ENCODE measurements around the gene PTPN21. TPM values are rescaled to one million over a fixed set of nuclear protein-coding genes. Genes with fewer than 3 reads are reported as not detected.

The PTPN21 gene
- total RNA-seq: 3.1 and 6.4 TPM in 2 replicates

- DNase-seq (ENCODE audit: low read depth in 2 of 2): peak in 1 of 2 donors; percentile 68
Observed at GRCh38 chr14:88554457-88555286, at the start of gene PTPN21. Gene PTPN21, minus strand, starts transcription at chr14:88555007. Its CDS starts 4,590 bp downstream, at chr14:88550417.

DNA sequence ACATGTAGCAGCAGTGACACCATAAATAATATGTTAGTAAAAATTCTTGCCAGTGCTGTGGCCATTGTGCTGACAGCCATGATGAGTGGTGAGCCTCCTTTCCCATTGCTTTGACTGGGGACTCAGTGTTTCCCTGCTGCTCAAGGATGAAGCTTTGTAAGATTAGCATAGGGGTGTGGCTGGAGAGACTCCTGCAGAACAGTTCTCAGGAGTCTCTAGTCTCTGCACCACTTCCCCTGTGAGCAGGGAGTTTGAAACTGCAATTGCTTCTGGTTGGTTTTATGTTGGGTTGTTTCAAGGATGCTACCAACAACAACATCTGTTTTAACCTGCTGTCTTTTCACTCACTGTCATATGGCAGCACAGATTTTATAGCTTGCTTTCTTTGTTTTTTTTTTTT is 49.4 kb upstream of the PTPN21 start:
- DNase-seq (ENCODE audit: low read depth in 2 of 2): no peak

- no peak for DNase-seq (ENCODE audit: low read depth in 2 of 2)
Observed at GRCh38 chr14:88599761-88600439, 45.1 kb upstream of the PTPN21 start.

- DNase-seq (ENCODE audit: low read depth in 2 of 2): no peak
Observed at GRCh38 chr14:88599326-88599725, 44.5 kb upstream of the PTPN21 start.

DNA sequence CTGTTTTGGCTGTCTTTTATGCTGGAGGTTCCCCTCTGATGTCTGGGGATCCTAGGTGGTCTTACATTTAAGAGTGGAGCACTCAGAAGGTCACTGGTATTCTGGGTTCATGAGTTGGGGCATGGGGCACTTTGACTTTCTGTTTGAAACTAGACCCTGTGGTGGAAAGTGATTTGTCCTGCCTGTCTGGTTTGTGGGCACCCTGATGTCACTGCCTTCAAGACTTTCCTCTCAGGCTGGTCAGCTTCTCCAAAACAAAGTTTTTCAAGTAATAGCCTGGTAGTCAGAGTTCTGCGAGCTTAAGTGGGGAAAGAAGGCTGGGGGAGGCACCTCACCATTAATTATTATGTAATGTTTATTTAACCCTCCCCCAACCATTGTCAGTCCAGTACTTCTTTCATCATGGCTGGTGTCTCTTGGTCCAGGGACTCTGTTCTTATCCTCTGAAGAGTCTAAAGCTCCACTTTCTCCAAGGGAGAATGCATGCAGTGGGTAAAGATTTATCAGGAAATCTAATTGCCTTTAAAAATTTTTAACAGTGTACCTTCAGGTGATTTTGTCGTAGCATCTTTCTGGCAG is 43.4 kb upstream of the PTPN21 start:
- DNase-seq (ENCODE audit: low read depth in 2 of 2): no peak

GRCh38 chr14:88597601-88598000 is 42.8 kb upstream of the PTPN21 start:
- no peak for DNase-seq (ENCODE audit: low read depth in 2 of 2)

DNA sequence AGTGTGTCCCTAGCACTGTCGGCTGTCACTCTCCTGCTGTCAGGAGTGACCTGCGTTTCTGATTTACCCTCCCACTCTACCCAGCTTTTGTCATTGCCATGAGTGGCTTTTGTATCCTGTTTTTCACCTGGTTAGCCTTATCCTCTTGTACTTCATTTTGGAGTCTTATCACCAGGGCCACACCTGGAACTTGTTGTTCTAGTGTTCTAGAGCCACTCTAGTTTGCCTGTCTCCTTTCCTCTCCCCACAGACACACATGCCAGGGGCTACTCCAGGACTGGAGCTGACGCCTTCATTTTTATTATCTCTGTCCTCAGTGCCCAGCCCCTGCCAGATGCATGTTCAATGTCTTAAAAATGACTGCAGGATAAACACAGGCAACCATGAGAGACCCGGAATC is 42.2 kb upstream of the PTPN21 start:
- DNase-seq (ENCODE audit: low read depth in 2 of 2): no peak

GRCh38 chr14:88592031-88592430 is 37.2 kb upstream of the PTPN21 start:
- no peak for DNase-seq (ENCODE audit: low read depth in 2 of 2)

DNA sequence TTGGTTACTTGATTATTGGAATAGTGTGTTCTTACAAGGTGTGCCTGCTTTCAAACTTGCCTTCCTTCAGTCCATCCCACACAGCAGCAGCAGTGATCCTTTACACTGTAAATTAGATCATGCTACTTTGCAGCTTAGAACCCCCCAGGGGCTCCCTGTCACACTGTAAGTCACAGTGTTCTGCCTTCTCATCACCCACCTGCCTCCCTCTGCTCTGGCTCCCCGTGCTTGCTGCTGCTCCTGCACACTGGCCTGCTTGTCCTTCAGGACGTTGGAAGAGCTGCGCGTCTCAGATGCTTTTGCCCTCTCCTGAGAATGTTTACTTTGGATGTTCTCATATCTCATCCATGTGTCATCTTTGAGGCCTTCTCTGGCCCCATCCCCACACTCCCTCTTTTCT is 35.4 kb upstream of the PTPN21 start:
- DNase-seq (ENCODE audit: low read depth in 2 of 2): no peak

GRCh38 chr14:88588081-88588480 is 33.3 kb upstream of the PTPN21 start:
- DNase-seq (ENCODE audit: low read depth in 2 of 2): no peak

- DNase-seq (ENCODE audit: low read depth in 2 of 2): no peak
Observed at GRCh38 chr14:88584451-88584850, 29.6 kb upstream of the PTPN21 start.

- DNase-seq (ENCODE audit: low read depth in 2 of 2): no peak
Observed at GRCh38 chr14:88576222-88576621, 21.4 kb upstream of the PTPN21 start.

GRCh38 chr14:88572117-88572516 is 17.3 kb upstream of the PTPN21 start:
- DNase-seq (ENCODE audit: low read depth in 2 of 2): no peak

GRCh38 chr14:88568196-88568595 is 13.4 kb upstream of the PTPN21 start:
- DNase-seq (ENCODE audit: low read depth in 2 of 2): no peak

- DNase-seq (ENCODE audit: low read depth in 2 of 2): no peak
Observed at GRCh38 chr14:88565427-88565826, 10.6 kb upstream of the PTPN21 start.

DNA sequence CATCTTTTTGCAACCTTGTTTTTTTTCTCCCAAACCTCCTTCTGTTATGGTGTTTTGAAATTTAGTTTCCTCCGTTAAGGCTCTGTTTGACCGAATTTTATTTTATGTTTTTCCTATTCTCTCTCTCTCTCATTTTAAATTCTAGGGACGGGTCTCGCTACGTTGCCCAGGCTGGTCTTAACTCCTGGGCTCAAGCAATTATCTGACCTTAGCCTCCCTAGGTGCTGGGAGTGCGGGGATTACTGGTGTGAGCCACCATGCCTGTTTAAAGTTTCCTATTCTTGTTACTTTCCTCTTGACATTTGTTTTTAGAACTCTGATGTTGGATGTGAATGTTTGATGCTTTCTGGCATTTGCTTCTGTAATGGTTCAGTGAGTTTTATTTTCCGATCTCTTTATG is 9.0 kb upstream of the PTPN21 start:
- DNase-seq (ENCODE audit: low read depth in 2 of 2): no peak

DNA sequence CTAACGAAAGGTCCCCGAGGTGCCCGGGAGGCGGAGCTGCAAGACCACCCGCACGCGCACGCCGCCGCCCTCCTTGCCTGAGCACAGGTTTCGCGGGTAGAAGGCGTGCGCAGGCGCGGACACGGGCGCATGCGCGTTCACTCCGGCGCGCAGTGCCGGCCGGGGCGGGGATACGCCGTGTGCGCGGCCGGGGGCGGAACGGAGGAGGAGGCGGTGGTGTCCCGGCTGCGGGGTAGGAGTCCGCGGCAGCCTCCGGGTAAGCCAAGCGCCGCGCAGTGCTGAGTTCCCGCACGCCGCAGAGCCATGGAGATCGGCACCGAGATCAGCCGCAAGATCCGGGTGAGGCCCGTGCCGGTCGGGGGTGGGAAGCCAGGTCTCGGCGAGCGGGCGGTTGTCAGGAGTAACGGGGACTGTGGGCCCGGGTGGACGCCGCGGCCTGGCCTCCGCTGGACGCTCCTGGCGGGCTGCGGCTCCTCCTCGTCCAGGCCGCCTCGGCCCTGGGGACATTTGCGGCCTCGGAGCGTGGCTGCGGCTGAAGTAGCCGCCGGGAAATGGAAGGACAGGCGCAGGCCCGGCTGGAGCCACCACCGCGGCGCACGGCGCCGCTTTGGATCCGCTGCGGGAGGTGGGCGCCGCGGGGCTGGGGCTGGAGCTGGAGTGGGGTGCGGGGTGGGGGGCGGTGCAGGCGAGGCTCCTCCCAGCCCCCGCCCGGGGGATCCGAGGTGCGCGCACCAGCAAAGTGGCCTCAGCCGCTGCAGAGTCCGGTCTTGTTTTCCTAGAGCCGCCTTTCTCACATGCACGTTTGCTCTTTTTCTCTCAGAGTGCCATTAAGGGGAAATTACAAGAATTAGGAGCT is 8.3 kb upstream of the PTPN21 start, which contains the start of gene ZC3H14:
Gene ZC3H14 (plus strand): TSS at position 207 of the 856 bp plus-strand sequence. CDS start 97 bp downstream, at position 304.
- DNase-seq (ENCODE audit: low read depth in 2 of 2): peak; percentile 67 to 88

- DNase-seq (ENCODE audit: low read depth in 2 of 2): no peak
Observed at GRCh38 chr14:88562532-88562830, 7.7 kb upstream of the PTPN21 start.

- DNase-seq (ENCODE audit: low read depth in 2 of 2): peak in 1 of 2 donors; percentile 52
Observed at GRCh38 chr14:88559852-88560251, 5.0 kb upstream of the PTPN21 start.

DNA sequence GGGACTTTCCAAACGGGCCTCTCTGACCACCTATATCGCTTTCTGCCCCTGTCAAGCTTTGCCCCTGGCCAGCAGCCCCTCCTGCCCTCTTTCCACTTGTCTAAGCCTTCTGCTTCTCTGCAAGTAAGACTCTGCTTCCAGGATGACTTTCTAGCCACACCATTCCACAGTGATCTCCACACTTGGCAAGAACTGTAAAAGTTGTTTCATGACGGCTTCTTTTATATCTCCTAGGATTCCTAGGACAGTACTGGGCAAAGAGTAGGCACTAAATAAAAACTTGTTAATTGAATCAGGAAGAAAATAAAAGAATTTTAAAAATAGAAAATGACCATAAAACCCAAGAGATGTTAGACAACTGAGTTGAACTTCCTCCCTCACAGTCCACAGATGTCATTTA is 1.8 kb upstream of the PTPN21 start:
- DNase-seq (ENCODE audit: low read depth in 2 of 2): no peak

- peak in 1 of 2 donors; percentile 24 for DNase-seq (ENCODE audit: low read depth in 2 of 2)
Observed at GRCh38 chr14:88553886-88554456, 836 bp downstream of the PTPN21 start.
